Stimulated activated CD4-positive, alpha-beta T cell treated with anti-CD3 and anti-CD28 coated beads, TNF-alpha, amount 100 ng/mL, for 4 hours (primary cell): Measurements from ENCODE around the gene CCSER2.
"Not testable (repeated sequence)": the region's sequence is repeated elsewhere in the genome, so short reads cannot be mapped to it uniquely, and the experiment has no call there.

ENCODE experiments used
- DNase-seq, 3 experiments: peaks; one replicate each; pipeline ENCODE4 v3.0.0-alpha.2; 2020; ENCODE audit warnings: low read depth in 3 of 3

CCSER2 gene

DNA sequence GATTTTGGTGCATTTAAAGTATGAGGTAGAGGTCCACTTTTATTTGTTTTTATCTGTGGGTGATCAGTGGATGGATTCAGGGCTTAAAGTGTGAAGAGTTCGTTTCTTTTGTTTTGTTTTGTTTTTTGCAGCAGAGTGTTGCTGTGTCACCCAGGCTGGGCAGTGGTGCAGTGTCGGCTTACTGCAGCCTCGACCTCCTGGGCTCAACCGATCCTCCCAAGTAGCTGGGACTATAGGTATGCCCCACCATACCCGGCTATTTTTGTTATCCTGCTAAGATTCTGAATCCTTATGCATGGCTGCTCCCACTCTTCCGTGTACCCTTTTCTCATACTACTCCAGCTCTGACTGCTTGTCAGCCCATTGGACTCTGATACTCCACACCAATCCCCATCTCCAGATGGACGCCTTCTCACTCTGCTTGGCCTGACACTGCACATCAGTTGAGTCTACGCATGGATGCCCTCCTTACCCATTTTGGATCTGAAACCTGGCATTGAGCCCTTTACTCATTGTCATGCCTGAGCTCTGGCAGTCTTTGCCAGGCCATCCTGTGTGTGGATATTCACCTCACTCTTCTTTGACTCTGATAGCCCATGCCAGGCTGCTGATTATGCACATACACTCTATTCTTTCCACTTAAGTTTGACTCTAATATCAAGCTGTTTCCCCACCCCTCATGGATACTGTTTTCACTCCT is 119.5 kb downstream of the CCSER2 start:
- no peak for DNase-seq

DNA sequence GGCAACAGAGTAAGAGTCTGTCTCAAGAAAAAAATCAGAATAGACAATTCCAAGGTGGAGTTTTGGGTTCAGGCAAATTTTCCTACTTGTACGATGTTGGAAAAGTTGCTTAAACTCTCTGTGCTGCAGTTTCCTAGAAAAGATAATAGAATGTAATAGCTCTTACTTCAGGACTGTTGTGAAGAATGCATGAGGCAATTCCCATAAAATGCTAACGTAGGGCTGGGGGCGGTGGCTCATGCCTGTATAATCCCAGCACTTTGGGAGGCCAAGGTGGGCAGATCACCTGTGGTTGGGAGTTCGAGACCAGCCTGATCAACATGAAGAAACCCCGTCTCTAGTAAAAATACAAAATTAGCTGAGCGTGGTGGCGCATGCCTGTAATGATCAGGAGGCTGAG is 121.0 kb downstream of the CCSER2 start:
- DNase-seq, result not testable (repeated sequence)

DNA sequence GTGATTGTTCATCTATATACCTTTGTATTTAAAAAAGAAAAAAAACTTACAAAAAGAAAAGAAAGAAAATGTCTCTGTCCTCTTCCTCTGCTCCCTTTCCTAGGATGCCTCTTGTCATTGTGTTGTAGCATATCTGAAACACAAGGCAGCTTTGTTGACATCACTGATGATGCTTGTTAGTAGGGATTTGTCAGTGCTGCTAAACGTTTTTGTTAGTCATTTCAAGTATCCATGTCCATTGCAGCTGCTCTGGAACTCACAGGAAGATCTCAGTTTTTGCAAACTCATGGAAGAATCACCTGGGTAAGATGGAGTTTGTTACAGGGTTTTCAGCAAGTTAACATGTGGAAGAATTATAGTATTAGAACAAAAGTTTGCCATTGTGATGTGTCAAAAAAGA is 123.6 kb downstream of the CCSER2 start:
- DNase-seq, result no peak

DNA sequence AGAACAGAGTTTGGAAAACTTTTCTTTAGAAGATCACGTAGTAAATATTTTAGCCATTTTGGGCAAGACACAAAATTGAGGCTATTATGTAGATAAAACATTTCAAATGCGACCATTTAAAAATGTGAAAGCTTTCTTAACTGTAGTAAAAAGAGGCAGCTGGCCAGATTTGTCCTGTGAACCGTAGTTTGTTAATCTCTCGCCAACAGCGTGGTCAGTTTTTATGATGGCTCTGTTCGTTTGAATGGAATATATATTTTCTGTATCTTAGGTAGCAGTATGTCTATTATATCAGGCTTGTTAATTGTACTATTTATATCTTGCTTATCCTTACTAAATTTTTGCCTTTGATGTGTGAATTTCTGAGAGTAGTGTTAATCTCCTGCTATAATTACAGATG is 124.9 kb downstream of the CCSER2 start:
- DNase-seq, result no peak

DNA sequence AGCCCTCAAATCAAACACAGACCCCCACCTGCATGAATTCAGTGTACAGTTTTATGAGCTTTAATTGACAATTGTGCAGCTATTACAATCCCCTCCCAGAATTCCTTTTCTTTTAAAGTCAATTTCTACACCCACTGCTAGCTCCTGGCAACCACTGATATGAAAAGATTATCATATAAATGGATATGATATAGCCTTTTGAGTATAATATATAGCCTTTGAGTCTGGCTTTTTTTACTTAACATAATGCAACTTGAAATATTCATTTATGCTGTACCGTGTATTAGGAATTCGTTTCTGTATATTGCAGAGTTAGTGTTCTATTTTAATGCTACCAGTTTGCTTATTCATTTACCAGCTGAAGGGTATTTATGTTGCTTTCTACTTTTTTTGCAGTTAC is 127.7 kb downstream of the CCSER2 start:
- DNase-seq, result no peak

DNA sequence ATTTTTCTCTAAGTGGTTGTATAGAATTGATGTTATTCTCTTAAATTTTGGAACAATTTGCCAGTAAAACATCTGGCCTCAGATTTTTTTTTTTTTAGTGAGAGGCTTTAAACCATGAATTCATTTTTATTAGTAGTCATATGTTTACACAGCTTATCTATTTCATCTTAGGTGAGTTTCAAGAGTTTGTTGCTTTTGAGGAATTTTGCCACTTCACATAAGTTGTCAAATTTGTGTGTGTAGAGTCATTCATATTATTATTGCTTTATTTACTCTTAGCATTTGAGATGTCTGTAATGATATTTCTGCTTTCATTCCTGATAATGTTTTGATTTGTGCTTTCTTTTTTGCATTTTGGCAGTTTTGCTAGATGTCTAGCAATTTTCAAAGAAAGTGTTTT is 132.1 kb downstream of the CCSER2 start:
- no peak for DNase-seq

DNA sequence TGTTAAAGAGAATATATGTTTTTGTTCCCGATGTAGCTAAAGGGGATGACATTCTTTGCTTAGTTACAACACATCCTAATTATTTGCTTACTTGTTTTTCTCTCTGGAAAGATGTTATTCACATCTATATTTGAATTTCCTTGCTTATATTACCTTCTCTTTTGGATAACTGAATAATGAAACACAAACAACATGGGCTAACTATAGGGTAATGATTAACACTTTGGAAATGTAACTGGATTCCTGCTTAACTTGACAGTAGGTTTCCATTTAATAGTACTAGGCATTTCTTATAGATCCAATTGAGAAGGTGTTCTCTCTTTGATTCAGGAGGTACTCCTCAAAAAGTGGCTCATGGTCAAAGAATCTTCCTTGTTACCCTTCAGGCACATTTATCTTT is 141.1 kb downstream of the CCSER2 start:
- DNase-seq, result no peak

DNA sequence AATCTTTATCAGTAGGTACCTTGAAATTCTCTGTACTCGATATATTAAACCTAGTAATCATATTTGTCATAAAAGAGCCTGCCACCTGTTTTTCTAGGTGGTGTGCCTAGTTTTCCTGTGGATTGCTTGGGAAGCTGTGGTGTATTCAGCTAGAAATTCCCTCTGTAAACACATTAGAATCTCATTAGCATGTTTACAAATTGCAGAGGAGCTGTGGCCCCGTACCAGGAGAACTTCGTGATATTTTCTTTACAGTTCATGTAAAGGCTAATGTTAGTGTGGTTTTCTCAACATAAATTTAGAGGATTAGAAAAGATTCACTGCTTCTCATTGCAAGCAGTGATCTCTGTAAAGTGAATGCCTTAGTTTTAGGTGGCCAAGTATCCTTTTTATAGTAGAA is 144.7 kb downstream of the CCSER2 start:
- DNase-seq, result no peak

DNA sequence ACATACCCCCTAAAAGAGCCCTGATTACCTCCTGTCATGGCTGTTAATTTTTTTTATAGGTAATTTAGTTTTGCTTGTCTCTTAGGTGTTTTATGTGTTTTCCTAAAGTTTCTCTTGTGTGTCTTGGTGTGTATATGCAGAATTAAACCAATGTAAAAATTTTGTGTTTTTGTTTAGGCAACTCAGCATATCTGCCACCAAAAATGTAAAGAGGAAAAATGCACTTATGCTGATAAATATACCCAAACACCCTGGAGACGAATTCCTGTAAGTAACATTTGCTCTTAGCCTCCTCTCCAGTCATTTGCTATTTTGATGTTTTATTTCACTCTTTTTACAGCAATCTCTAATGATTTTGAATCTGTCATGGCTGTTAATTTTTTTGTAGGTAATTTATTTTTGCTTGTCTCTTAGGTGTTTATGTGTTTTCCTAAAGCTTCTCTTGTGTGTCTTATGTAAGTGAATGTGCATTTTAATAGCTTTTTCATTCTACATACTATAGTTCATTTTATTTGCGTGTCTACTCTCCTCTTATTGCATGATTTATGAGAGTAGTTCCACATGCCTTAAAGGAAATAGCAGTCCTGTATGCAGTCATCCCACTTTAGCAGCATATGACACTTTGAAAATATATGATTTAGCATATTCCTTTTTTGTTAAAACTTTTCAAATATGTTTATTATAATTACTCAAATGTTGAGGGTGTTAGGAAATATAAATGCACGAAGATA is 149.2 kb downstream of the CCSER2 start:
- no peak for DNase-seq

DNA sequence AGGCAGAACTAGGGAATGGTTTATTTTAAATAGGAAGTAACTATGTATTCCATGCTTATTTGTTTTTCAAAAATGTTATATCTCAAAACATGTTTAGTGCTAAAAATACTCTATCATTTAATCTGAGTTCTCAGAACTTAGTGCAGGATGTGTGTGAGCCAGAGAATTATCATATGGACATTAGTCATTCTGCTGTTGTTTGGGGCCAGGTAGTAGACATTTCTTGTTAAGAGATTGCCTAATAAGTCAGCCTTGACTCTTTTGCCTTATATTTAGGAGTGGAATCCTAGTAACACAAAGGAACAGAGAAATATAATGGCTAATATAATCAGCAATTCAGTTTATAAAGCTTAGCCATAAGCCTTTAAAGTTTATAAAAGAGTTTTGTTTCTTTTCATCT is 149.8 kb downstream of the CCSER2 start:
- DNase-seq, result no peak

DNA sequence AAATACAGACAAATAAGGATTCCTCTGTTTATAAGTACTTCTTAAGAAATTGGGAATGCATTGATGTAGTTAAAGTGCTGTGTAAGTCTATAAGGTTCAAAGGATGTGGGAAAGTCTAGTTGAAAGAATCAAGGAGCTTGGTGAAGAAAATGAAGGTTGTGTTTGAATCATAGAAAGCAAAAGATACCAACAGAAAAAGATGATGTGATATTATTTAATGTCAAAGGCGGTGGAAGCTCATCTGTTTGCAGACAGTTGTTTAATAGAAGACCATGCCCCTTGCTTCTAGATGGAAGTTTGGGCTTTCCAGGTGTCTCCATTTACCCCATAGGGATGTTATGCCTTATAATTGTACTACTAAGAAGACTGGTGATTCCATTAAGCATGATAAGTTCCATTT is 150.3 kb downstream of the CCSER2 start:
- no peak for DNase-seq

DNA sequence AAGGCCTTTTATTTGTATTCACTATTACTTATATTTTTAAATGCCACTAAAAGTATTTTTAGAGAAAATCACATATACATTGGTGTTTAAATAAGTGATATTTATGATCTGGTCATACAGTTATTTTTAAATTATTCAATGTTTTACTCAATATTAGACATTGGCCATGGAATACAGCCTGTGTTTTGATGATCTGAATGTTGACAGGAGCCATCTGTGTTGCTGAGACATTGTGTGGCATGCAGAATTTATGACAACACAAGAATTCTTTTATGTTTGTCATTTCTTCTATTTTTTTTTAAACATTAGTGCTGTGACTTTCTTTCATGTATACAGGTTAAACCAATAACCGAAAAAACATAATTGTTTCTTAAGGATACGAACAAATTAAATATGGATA is 156.2 kb downstream of the CCSER2 start:
- DNase-seq, result no peak

DNA sequence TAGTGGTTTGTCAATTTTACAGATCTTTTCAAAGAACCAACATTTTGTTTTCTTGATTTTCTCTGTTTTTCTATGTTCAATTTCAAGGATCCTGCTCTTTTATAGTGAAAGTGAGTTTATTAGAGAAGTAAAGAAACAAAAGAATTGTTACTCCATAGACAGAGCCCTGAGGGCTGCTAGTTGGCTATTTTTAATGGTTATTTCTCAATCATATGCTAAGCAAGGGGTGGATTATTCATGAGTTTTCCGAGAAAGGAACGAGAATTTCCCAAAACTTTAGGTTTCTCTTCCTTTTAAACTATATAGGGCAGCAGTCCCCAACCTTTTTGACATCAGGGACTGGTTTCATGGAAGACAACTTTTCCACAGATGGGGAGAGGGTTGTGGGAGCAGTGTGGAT is 165.0 kb downstream of the CCSER2 start:
- no peak for DNase-seq

DNA sequence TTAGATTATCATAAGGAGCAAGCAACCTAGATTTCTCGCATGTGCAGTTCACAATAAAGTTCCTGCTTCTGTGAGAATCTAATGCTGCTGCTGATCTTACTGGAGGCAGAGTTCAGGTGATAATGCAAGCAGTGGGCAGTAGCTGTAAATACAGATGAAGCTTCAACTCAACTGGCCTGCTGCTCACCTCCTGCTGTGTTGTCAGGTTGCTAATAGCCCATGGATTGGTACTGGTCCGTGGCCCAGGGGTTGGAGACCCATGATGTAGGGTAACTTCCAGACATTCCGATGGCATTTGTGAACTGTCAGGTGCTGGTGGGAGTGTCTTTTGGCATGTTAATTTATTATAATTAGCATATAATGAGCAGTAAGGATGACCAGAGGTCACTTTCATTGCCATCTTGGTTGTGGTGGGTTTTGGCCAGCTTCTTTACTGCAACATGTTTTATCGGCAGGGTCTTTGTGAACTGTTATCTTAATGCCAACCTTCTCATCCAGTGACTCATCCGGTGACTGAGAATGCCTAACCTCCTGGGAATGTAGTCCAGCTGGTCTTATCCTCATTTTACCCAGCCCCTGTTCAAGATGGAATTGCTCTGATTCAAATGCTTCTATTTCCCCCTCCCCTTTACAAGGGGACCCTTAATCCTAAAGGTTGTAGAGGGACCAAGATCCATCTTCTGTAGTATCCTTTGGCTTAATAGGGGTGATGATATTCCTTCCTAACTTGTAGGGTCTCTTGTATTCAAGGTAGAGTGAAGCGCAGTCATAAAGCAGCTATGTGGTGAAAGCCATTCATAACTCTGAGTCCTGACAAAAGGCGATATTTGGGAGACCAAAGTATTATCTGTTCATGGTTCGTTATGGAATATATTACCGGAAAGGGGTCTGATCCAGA is 165.8 kb downstream of the CCSER2 start:
- no peak for DNase-seq

DNA sequence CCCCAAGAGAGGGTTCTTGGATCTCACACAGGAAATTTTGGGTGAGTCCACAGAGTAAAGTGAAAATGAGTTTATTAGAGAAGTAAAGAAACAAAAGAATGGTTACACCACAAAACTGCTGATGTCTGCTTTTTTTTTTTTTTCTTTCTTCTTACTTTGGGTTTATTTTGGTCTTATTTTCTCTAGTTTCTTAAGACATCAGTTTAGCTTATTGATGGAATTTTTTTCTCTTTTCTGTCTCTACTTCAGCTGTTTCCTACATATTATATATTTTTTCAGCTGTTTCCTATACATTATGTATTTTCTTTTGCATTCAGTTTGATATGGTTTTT is 166.4 kb downstream of the CCSER2 start:
- DNase-seq, result no peak

DNA sequence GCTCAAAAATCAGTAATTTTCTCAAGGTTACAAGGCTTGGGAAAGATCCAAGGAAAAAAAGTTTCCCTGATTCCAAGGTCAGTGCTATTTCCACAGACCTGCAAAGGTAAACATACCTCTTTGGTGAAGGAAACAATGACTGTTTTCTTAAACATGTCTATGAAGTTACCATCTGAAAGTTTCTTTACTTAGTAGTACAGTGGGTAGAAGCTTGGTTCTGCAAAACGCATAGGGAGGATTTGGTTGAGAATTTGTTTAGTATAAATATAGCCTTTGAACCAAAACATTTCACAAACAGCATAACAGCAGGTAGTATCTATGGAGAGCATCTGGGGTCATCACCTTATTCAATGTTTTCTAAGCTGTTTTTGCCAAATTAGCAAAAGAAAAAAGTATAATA is 169.6 kb downstream of the CCSER2 start:
- DNase-seq, result no peak

DNA sequence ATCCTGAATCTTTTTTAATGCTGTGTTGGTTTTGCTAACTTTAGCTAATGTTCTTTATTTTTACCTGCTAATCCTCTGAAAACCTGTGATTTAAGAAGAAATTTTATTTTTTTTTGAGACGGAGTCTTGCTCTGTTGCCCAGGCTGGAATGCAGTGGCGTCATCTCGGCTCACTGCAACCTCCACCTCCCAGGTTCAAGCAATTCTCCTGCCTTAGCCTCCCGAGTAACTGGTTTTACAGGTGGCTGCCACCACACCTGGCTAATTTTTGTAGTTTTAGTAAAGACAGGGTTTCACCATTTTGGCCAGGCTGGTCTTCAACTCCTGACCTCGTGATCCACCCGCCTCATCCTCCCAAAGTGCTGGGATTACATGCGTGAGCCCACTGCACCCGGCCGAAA is 170.7 kb downstream of the CCSER2 start:
- not testable (repeated sequence) for DNase-seq

DNA sequence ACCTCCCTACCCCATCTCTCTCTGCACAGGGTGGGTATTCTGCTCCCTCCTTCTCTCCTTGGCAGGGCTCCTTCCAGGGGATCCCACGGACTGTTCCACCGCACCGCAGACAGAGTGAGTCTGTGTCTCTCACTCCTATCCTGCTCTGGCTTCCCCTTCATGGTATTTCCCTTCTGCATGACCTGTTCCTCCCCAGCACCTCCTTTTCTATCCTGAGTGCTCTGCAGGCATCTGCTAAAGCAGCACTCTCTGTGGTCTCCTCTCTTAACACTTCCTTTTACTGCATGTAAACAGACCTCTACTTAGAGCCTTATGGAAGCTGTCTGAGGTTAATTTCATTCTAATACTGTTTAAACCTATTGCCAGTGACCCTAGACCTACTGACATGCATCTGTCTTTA is 171.5 kb downstream of the CCSER2 start:
- DNase-seq, result no peak

DNA sequence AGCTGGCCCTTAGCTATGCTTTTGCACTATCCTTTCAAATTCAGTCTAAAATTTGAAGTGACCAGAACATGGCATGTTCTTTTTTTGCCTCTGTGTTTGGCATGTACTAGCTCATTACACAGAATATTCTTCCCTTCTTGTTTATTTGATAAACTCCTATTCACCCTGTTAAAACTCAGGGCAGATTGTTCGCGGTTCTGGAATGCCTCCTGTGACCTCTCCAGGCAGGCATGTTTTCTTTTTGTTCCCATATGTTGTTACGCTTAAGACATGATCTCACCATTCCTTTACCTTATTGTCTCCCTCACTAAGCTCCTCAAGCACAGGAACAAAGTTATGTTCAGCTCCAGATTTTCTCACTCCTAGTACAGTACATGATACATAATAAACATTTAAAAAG is 181.7 kb downstream of the CCSER2 start:
- DNase-seq, result no peak

DNA sequence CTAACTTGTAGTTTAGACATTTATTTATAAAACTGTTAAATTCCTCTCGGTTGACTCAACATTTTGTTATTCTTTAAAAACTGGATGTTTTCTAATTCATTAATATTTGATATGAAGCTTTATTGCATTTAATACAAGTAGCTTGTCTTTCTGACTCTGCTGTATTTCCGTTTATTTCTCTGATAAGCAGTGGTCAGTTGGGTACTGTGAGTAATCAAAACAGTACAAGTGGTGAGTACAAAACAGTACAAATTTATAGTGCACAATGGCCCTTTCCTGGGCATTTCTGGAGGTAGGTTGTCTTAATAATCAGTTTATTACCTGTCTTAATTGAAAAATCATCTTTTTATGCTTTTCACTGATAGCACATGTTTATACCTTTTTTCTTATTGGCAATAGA is 182.7 kb downstream of the CCSER2 start:
- DNase-seq, result no peak

DNA sequence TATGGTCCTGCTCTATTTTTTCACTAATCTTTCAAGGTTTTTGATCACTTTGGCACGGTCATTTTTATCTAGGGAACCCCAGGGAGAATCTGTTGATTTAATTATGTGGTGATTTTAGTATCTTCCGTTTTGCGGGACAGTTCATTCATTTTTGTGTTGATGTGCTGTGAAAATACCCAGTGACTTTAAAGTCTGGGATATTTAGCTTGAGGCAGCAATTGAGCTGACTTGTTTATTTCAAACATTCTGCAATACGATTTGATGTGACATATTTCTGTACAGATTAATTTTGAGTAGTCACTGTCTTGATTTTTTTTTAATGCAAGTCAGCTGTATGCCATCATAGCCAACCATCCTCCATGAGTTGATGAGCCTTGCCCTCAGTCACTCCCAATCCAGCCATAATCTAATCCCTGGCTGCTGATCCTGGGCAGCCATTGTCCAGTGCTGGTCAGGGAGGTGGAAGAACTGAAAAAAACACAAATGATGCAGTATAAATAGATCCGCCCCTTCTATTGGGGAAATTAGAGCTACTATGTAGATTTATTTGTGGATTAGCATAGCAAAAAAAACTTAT is 183.4 kb downstream of the CCSER2 start:
- no peak for DNase-seq

DNA sequence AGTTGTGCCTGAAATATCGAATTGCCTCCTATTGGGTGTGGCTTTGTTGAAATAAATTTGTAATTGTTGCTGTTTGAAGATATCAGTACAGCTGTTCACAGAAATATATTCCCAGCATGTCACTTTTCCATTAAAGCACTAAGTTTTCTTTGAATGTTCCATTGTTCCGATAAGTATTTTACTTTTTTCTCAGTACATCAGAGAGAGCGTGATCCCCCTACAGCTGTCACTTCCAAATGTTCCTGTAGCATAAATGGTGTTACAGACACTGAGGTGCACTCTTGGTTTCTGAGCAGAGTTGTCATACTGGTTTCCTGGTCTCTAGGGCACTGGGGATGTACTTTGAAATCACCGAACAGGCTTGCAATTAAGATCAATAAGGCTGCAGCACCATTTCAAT is 189.2 kb downstream of the CCSER2 start:
- no peak for DNase-seq
